CD14-positive monocyte (primary cell): ENCODE measurements around the gene ZNF287. TPM values are rescaled to one million over a fixed set of nuclear protein-coding genes. Genes with fewer than 3 reads are reported as not detected.
"Not testable (repeated sequence)": the region's sequence is repeated elsewhere in the genome, so short reads cannot be mapped to it uniquely, and the experiment has no call there.

Experiments used
- DNase-seq, 3 donors: peaks; one replicate each; pipeline ENCODE4 v3.0.0-alpha.2; 2011 to 2022
- H2AFZ ChIP-seq: 2 replicates; pipeline ENCODE4 v1.6.0; 2012; ENCODE audit warnings: mild to moderate bottlenecking, low read depth, low read length, inconsistent platforms; ENCODE audit not compliant: insufficient read depth, poor library complexity, severe bottlenecking
- H3K27ac ChIP-seq, 2 donors: 1 replicate in 1 of 2; 2 replicates in 1 of 2; pipeline ENCODE4 v1.5.1; 2012 to 2013; ENCODE audit warnings: low read length in 2 of 2, control low read depth in 1 of 2, inconsistent platforms in 1 of 2, low read depth in 1 of 2, mild to moderate bottlenecking in 1 of 2
- H3K27me3 ChIP-seq, 2 donors: one replicate each; pipeline versions ENCODE4 v1.6.0 to v1.6.1; 2011 to 2013; ENCODE audit warnings: low read length in 2 of 2; ENCODE audit not compliant: control insufficient read depth in 2 of 2, insufficient read depth in 2 of 2
- H3K36me3 ChIP-seq, 2 donors: replicated peaks in 1 of 2; 1 replicate in 1 of 2; 2 replicates in 1 of 2; pipeline versions ENCODE4 v1.5.1 to v1.6.1; 2012 to 2013; ENCODE audit warnings: low read length in 2 of 2, control low read depth in 1 of 2, inconsistent platforms in 1 of 2, mild to moderate bottlenecking in 1 of 2; ENCODE audit not compliant: insufficient read depth in 2 of 2, control insufficient read depth in 1 of 2
- H3K4me1 ChIP-seq, 2 donors: 1 replicate in 1 of 2; 2 replicates in 1 of 2; pipeline versions ENCODE4 v1.5.1 to v1.6.1; 2012 to 2013; ENCODE audit warnings: low read length in 2 of 2, control low read depth in 1 of 2, inconsistent platforms in 1 of 2, mild to moderate bottlenecking in 1 of 2, moderate library complexity in 1 of 2; ENCODE audit not compliant: insufficient read depth in 2 of 2, control insufficient read depth in 1 of 2
- H3K4me2 ChIP-seq: replicated peaks from 2 replicates; pipeline ENCODE3; 2012; ENCODE audit warnings: low read length, moderate library complexity, mild to moderate bottlenecking; ENCODE audit not compliant: poor library complexity, severe bottlenecking; ENCODE audit errors: extremely low read depth
- H3K4me3 ChIP-seq, 3 experiments: fragments of 200-600 bp in 1 of 3; sonication (generic) in 1 of 3; replicated peaks in 1 of 3; 1 replicate in 2 of 3; 2 replicates in 1 of 3; pipeline ENCODE4 v1.5.1; 2011 to 2013; ENCODE audit warnings: low read length in 3 of 3, mild to moderate bottlenecking in 3 of 3, control low read depth in 2 of 3, low read depth in 2 of 3, inconsistent platforms in 1 of 3, moderate library complexity in 1 of 3
- H3K79me2 ChIP-seq: 2 replicates; pipeline ENCODE4 v1.6.0; 2012; ENCODE audit warnings: mild to moderate bottlenecking, control low read depth, inconsistent platforms, low read length, moderate library complexity; ENCODE audit not compliant: insufficient read depth
- H3K9ac ChIP-seq: 2 replicates; pipeline ENCODE4 v1.6.0; 2017; ENCODE audit warnings: low read length, mild to moderate bottlenecking; ENCODE audit not compliant: insufficient read depth, poor library complexity, severe bottlenecking
- H3K9me3 ChIP-seq, 2 donors: replicated peaks in 1 of 2; 1 replicate in 1 of 2; 2 replicates in 1 of 2; pipeline versions ENCODE4 v1.5.1 to v1.6.1; 2012 to 2013; ENCODE audit warnings: low read length in 2 of 2, control low read depth in 1 of 2; ENCODE audit not compliant: control insufficient read depth in 1 of 2, insufficient read depth in 1 of 2
- H4K20me1 ChIP-seq: 2 replicates; pipeline ENCODE4 v1.6.0; 2012; ENCODE audit warnings: mild to moderate bottlenecking, low read length, control low read depth, moderate library complexity; ENCODE audit not compliant: insufficient read depth
- H3K27ac Mint-ChIP-seq, 7 donors: one replicate each; pipeline ENCODE4 v1.8.0; 2020; ENCODE audit warnings: mild to moderate bottlenecking in 7 of 7, mixed read lengths in 7 of 7, moderate library complexity in 6 of 7, inconsistent platforms in 2 of 7
- H3K27me3 Mint-ChIP-seq, 3 donors: one replicate each; pipeline ENCODE4 v1.8.0; 2021 to 2022; ENCODE audit warnings: low read depth in 3 of 3, mild to moderate bottlenecking in 3 of 3, mixed read lengths in 3 of 3, moderate library complexity in 3 of 3, inconsistent platforms in 1 of 3
- H3K36me3 Mint-ChIP-seq, 2 donors: one replicate each; pipeline ENCODE4 v1.8.0; 2020; ENCODE audit warnings: mixed read lengths in 2 of 2, inconsistent platforms in 1 of 2, mild to moderate bottlenecking in 1 of 2
- H3K4me1 Mint-ChIP-seq: one replicate; pipeline ENCODE4 v1.8.0; 2020; ENCODE audit warnings: mild to moderate bottlenecking, mixed read lengths
- H3K4me3 Mint-ChIP-seq, 2 donors: one replicate each; pipeline ENCODE4 v1.8.0; 2020; ENCODE audit warnings: mild to moderate bottlenecking in 2 of 2, mixed read lengths in 2 of 2, moderate library complexity in 1 of 2
- H3K9me3 Mint-ChIP-seq, 7 donors: one replicate each; pipeline ENCODE4 v1.8.0; 2020 to 2022; ENCODE audit warnings: mixed read lengths in 7 of 7, mild to moderate bottlenecking in 6 of 7, moderate library complexity in 6 of 7, inconsistent platforms in 2 of 7
- WGBS: methylation state at CpG from one replicate; pipeline ENCODE4 v1.1.5; 2013; ENCODE audit warnings: missing lambda C conversion rate; ENCODE audit not compliant: insufficient coverage; 5-methylcytosine and 5-hydroxymethylcytosine counted together
- intact Hi-C, 2 donors: fragments of 100-400 bp; cut with micrococcal nuclease; formaldehyde crosslinking; loops; one replicate each; pipeline versions ENCODE4 v1.15.0 to v1.15.1; 2023
- polyA plus RNA-seq, 3 donors: library from polyadenylated mRNA; depleted of rRNA in 1 of 3; unstranded in 2 of 3; stranded (reverse) in 1 of 3; fragments of 300-500 nt in 2 of 3; fragments of >200 nt in 1 of 3; fragmentation: Illumina TruSeq in 2 of 3; gene quantifications; 1 replicate in 2 of 3; 2 replicates in 1 of 3; pipeline ENCODE4 v1.2.3, GENCODE V29; 2012 to 2021
- TF ChIP-seq, protein P1 (sequence below): fragments of 200-600 bp; IDR thresholded peaks from one replicate; pipeline ENCODE4 v1.8.0; 2022; ENCODE audit warnings: antibody characterized with exemption, mild to moderate bottlenecking

ZNF287 gene
- polyA plus RNA-seq, 3 donors, result 0.25 to 0.53 TPM; not detected in 1

DNA sequence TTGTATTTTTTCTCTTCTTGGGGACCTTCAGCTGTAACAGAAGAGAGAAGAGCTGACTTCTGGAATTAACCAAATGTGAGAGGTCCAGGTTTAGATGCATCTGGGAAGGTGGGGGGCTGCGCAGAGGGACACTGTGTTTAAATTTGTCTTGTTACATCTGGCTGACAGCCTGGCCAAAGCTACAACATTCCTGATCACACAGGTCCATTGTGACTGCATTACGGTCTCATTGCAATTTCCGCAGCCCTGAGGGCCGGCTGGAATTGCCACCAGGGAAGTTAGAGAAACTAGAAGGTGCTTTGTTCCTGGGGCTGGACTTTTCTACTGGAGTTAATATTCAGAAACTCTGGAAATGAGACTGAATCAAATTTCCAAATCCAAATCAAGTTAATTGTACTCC is 39.1 kb downstream of the ZNF287 start:
- intact Hi-C loops, result no loop called here

DNA sequence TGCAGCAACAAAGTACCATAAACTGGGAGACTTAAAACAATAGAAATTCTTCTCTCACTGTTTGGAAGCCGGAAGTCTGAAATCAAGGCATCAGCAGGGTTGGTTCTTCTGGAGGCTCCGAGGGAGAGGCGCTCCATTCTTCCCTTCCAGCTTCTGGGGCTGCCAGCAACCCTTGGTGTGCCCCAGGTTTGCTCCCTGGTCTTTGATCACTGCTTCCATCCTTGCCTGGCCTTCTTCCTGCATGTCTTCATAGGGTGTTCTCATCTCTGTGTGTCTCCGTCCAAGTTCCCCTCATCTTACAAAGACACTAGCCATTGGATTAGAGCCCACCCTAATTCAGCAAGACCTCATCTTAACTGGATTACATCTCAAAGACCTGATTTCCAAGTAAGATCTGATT is 41.7 kb downstream of the ZNF287 start:
- no peak overlapping the region for H3K9ac ChIP-seq
- Mint-ChIP-seq H3K36me3 (no peaks in the 10 kb centered on the region), H3K4me1 (no peaks in the 10 kb centered on the region), H3K9me3 (peaks cover 0 to 2% (median 0%) of the 10 kb centered on the region in 7 donors), H3K27me3 (peaks cover 19 to 28% (median 25%) of the 10 kb centered on the region in 3 donors), H3K4me3 (no peak overlapping the region), H3K27ac (no peak overlapping the region)
- DNase-seq, result no peak
- H3K27me3 ChIP-seq, result peaks cover 0 to 10% of the 10 kb centered on the region in 2 donors
- TF ChIP-seq, protein P1, sequence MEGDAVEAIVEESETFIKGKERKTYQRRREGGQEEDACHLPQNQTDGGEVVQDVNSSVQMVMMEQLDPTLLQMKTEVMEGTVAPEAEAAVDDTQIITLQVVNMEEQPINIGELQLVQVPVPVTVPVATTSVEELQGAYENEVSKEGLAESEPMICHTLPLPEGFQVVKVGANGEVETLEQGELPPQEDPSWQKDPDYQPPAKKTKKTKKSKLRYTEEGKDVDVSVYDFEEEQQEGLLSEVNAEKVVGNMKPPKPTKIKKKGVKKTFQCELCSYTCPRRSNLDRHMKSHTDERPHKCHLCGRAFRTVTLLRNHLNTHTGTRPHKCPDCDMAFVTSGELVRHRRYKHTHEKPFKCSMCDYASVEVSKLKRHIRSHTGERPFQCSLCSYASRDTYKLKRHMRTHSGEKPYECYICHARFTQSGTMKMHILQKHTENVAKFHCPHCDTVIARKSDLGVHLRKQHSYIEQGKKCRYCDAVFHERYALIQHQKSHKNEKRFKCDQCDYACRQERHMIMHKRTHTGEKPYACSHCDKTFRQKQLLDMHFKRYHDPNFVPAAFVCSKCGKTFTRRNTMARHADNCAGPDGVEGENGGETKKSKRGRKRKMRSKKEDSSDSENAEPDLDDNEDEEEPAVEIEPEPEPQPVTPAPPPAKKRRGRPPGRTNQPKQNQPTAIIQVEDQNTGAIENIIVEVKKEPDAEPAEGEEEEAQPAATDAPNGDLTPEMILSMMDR, result no peak
- no peaks in the 10 kb centered on the region for H3K9me3 ChIP-seq
- WGBS, result 90% methylated on average over 3 of the region's 4 CpGs
- no peak overlapping the region for H3K4me2 ChIP-seq
- no peaks in the 10 kb centered on the region for H3K79me2 ChIP-seq
- no peak overlapping the region for H3K4me3 ChIP-seq
- H3K4me1 ChIP-seq, result no peaks in the 10 kb centered on the region
- H3K36me3 ChIP-seq, result no peaks in the 10 kb centered on the region
- no peak overlapping the region for H3K27ac ChIP-seq
- no peaks in the 10 kb centered on the region for H4K20me1 ChIP-seq
- peak overlapping the region; percentile 17 for H2AFZ ChIP-seq
- intact Hi-C loops, result no loop called here

More for the DNA sequence above, 39.1 kb downstream of the ZNF287 start:
- Histone ChIP-seq H3K4me1 (no peaks in the 10 kb centered on the region), H2AFZ (no peak overlapping the region), H3K36me3 (no peaks in the 10 kb centered on the region), H3K79me2 (no peaks in the 10 kb centered on the region), H4K20me1 (no peaks in the 10 kb centered on the region), H3K9me3 (no peaks in the 10 kb centered on the region), H3K27me3 (peaks cover 0 to 10% of the 10 kb centered on the region in 2 donors), H3K27ac (no peak overlapping the region), H3K9ac (no peak overlapping the region), H3K4me3 (no peak overlapping the region), H3K4me2 (no peak overlapping the region)
- Mint-ChIP-seq H3K4me1 (no peaks in the 10 kb centered on the region), H3K36me3 (no peaks in the 10 kb centered on the region), H3K4me3 (no peak overlapping the region), H3K27ac (no peak overlapping the region), H3K9me3 (peaks cover 0 to 2% (median 0%) of the 10 kb centered on the region in 7 donors), H3K27me3 (peaks cover 19 to 29% (median 25%) of the 10 kb centered on the region in 3 donors)
- TF ChIP-seq, protein P1, result no peak
- DNase-seq, result no peak
- WGBS, result 100% methylated on average over 1 of the region's 4 CpGs

- H3K36me3 ChIP-seq, H3K36me3 Mint-ChIP-seq, H3K4me3 Mint-ChIP-seq, H3K27ac ChIP-seq, H3K4me1 Mint-ChIP-seq, H3K4me2 ChIP-seq, H3K4me1 ChIP-seq, H3K4me3 ChIP-seq, H3K79me2 ChIP-seq, H3K27me3 ChIP-seq, H3K9me3 Mint-ChIP-seq, intact Hi-C loops, H3K9me3 ChIP-seq, H4K20me1 ChIP-seq, DNase-seq, H2AFZ ChIP-seq, H3K9ac ChIP-seq: not testable (repeated sequence)
- H3K27ac Mint-ChIP-seq, result peak overlapping the region in 1 of 7 donors; percentile 85
- H3K27me3 Mint-ChIP-seq, result peaks cover 18 to 23% (median 18%) of the 10 kb centered on the region in 3 donors
- WGBS, result 93% methylated on average over 4 of the region's 6 CpGs
These were observed 43.4 kb downstream of the ZNF287 start for GRCh38 chr17:16525556-16525955.
